H1 (cell line): ENCODE measurements around the gene UMAD1. TPM values are rescaled to one million over a fixed set of nuclear protein-coding genes. Genes with fewer than 3 reads are reported as not detected.

Experiments used
- CTCF ChIA-PET: fragments of 300-600 bp; sonication (Branson Sonifier 250); formaldehyde crosslinking; loops from one replicate; lab custom pipeline; 2021; ENCODE audit not compliant: partially characterized antibody; lab: Charles Lee
- POLR2A ChIA-PET: fragments of 300-600 bp; sonication (Branson Sonifier 250); formaldehyde crosslinking; loops from one replicate; lab custom pipeline; 2021; ENCODE audit warnings: inconsistent platforms; ENCODE audit not compliant: partially characterized antibody; lab: Charles Lee
- DNase-seq, 2 experiments: peaks; one replicate each; pipeline versions ENCODE4 v3.0.0 to v3.0.0-alpha.2; 2010 to 2022; ENCODE audit warnings: low spot score in 2 of 2, low read depth in 1 of 2, mixed read lengths in 1 of 2
- FAIRE-seq: peaks from 2 replicates; lab custom pipeline; 2011; peaks lifted over from hg19 to GRCh38; lab: Jason Lieb, UNC
- H2AFZ ChIP-seq: 2 replicates; pipeline ENCODE4 v1.8.1; 2012; ENCODE audit warnings: low read length, inconsistent platforms
- H2AK5ac ChIP-seq: 2 replicates; pipeline ENCODE4 v1.6.1; 2013; ENCODE audit warnings: low read depth, low read length
- H2BK120ac ChIP-seq: replicated peaks from 2 replicates; pipeline ENCODE3; 2013; ENCODE audit warnings: low read depth, low read length, inconsistent platforms
- H2BK12ac ChIP-seq: 2 replicates; pipeline ENCODE4 v1.6.1; 2013; ENCODE audit warnings: low read depth, low read length
- H2BK15ac ChIP-seq: 2 replicates; pipeline ENCODE4 v1.6.1; 2013; ENCODE audit warnings: low read length
- H2BK20ac ChIP-seq: 2 replicates; pipeline ENCODE4 v1.6.1; 2013; ENCODE audit warnings: low read length
- H2BK5ac ChIP-seq: 2 replicates; pipeline ENCODE4 v1.6.1; 2013; ENCODE audit warnings: low read depth, low read length
- H3K14ac ChIP-seq: 2 replicates; pipeline ENCODE4 v1.6.1; 2013; ENCODE audit warnings: inconsistent platforms; ENCODE audit not compliant: insufficient read length
- H3K18ac ChIP-seq: 2 replicates; pipeline ENCODE4 v1.6.1; 2013; ENCODE audit warnings: low read length; ENCODE audit errors: extremely low read depth
- H3K23ac ChIP-seq: 2 replicates; pipeline ENCODE4 v1.6.1; 2013; ENCODE audit warnings: inconsistent platforms; ENCODE audit not compliant: insufficient read length
- H3K23me2 ChIP-seq: 2 replicates; pipeline ENCODE4 v1.6.1; 2013; ENCODE audit warnings: low read depth, low read length
- H3K27ac ChIP-seq: 2 replicates; pipeline ENCODE4 v1.6.1; 2011; ENCODE audit warnings: low read depth, low read length, inconsistent platforms
- H3K27me3 ChIP-seq, 4 experiments: replicated peaks in 1 of 4; 1 replicate in 1 of 4; 2 replicates in 3 of 4; pipeline versions ENCODE4 v1.6.1 to v1.8.1; 2011 to 2013; ENCODE audit warnings: low read length in 3 of 4, mild to moderate bottlenecking in 3 of 4, inconsistent platforms in 2 of 4, mixed read lengths in 2 of 4, moderate library complexity in 1 of 4; ENCODE audit not compliant: control insufficient read depth in 3 of 4, insufficient read depth in 3 of 4; ENCODE audit errors: extremely low read depth in 1 of 4
- H3K36me3 ChIP-seq, 4 experiments: 2 replicates each; pipeline versions ENCODE4 v1.6.1 to v1.8.1; 2011 to 2013; ENCODE audit warnings: mild to moderate bottlenecking in 4 of 4, low read length in 3 of 4, moderate library complexity in 2 of 4, control low read depth in 1 of 4, inconsistent platforms in 1 of 4; ENCODE audit not compliant: insufficient read depth in 4 of 4, control insufficient read depth in 2 of 4
- H3K4ac ChIP-seq: replicated peaks from 2 replicates; pipeline ENCODE3; 2013; ENCODE audit warnings: low read length, low read depth, mixed read lengths, inconsistent platforms; ENCODE audit not compliant: insufficient read length
- H3K4me1 ChIP-seq, 4 experiments: replicated peaks in 1 of 4; 1 replicate in 1 of 4; 2 replicates in 3 of 4; pipeline versions ENCODE4 v1.6.1 to v1.8.1; 2011 to 2013; ENCODE audit warnings: low read length in 3 of 4, inconsistent platforms in 2 of 4, mixed read lengths in 1 of 4; ENCODE audit not compliant: insufficient read depth in 4 of 4, control insufficient read depth in 3 of 4
- H3K4me2 ChIP-seq, 2 experiments: 2 replicates each; pipeline versions ENCODE4 v1.6.1 to v1.8.1; 2011 to 2013; ENCODE audit warnings: low read depth in 2 of 2, low read length in 2 of 2, control low read depth in 1 of 2, inconsistent platforms in 1 of 2, mild to moderate bottlenecking in 1 of 2; ENCODE audit not compliant: insufficient read depth in 1 of 2
- H3K4me3 ChIP-seq, 4 experiments: fragments of 200-600, 300-600 bp in 1 of 4; sonication (generic), shearing (Covaris generic), sonication (Bioruptor Twin) in 1 of 4; 2 replicates each; pipeline versions ENCODE4 v1.5.1 to v1.8.1; 2011 to 2016; ENCODE audit warnings: low read length in 4 of 4, low read depth in 3 of 4, control low read depth in 2 of 4, inconsistent platforms in 2 of 4, mild to moderate bottlenecking in 2 of 4, mixed read lengths in 1 of 4, moderate library complexity in 1 of 4; ENCODE audit not compliant: insufficient read depth in 2 of 4; ENCODE audit errors: extremely low read depth in 1 of 4
- H3K56ac ChIP-seq: replicated peaks from 2 replicates; pipeline ENCODE3; 2013; ENCODE audit warnings: low read depth, mild to moderate bottlenecking, mixed read lengths, low read length, inconsistent platforms; ENCODE audit not compliant: insufficient read length
- H3K79me1 ChIP-seq: 2 replicates; pipeline ENCODE4 v1.6.1; 2013; ENCODE audit warnings: low read depth, low read length, control low read depth
- H3K79me2 ChIP-seq, 2 experiments: 2 replicates each; pipeline versions ENCODE4 v1.6.1 to v1.8.1; 2012 to 2013; ENCODE audit warnings: low read length in 2 of 2, mild to moderate bottlenecking in 2 of 2, inconsistent platforms in 1 of 2; ENCODE audit not compliant: insufficient read depth in 2 of 2, control insufficient read depth in 1 of 2
- H3K9ac ChIP-seq, 4 experiments: replicated peaks in 1 of 4; 1 replicate in 1 of 4; 2 replicates in 3 of 4; pipeline versions ENCODE4 v1.6.1 to v1.8.1; 2011 to 2013; ENCODE audit warnings: low read depth in 3 of 4, low read length in 3 of 4, control low read depth in 2 of 4, mild to moderate bottlenecking in 2 of 4, moderate library complexity in 2 of 4, inconsistent platforms in 1 of 4; ENCODE audit errors: extremely low read depth in 1 of 4
- H3K9me3 ChIP-seq, 2 experiments: 2 replicates each; pipeline versions ENCODE4 v1.6.1 to v1.8.1; 2012 to 2013; ENCODE audit warnings: mild to moderate bottlenecking in 2 of 2, moderate library complexity in 2 of 2, control low read depth in 1 of 2, inconsistent platforms in 1 of 2, low read depth in 1 of 2, low read length in 1 of 2, mixed read lengths in 1 of 2; ENCODE audit not compliant: insufficient read depth in 2 of 2
- H4K20me1 ChIP-seq, 2 experiments: replicated peaks in 1 of 2; 2 replicates each; pipeline versions ENCODE3 to v1.8.1; 2011 to 2013; ENCODE audit warnings: inconsistent platforms in 2 of 2, low read length in 2 of 2, mild to moderate bottlenecking in 1 of 2; ENCODE audit not compliant: insufficient read depth in 2 of 2, control insufficient read depth in 1 of 2
- H4K5ac ChIP-seq: 2 replicates; pipeline ENCODE4 v1.6.1; 2013; ENCODE audit warnings: low read length, low read depth, mixed read lengths, inconsistent platforms; ENCODE audit not compliant: insufficient read length
- H4K8ac ChIP-seq: 2 replicates; pipeline ENCODE4 v1.8.0; 2013; ENCODE audit warnings: mild to moderate bottlenecking, moderate library complexity, low read length, inconsistent platforms; ENCODE audit not compliant: insufficient read depth; ENCODE audit errors: extremely low read depth
- H4K91ac ChIP-seq: replicated peaks from 2 replicates; pipeline ENCODE3; 2013; ENCODE audit warnings: low read length, mixed read lengths, inconsistent platforms; ENCODE audit not compliant: insufficient read length
- RNF2 ChIP-seq: fragments of 200-900, 300-1000 bp; sonication (generic); IDR thresholded peaks from 2 replicates; pipeline ENCODE4 v1.7.1; 2016; ENCODE audit warnings: borderline replicate concordance, low read depth, mild to moderate bottlenecking, antibody characterized with exemption, low read length; ENCODE audit not compliant: poor library complexity, severe bottlenecking; ENCODE audit errors: missing control alignments
- WGBS, 2 experiments: shearing (Covaris generic) in 1 of 2; methylation state at CpG; one replicate each; pipeline versions ENCODE4 v1.1.6 to v1.1.7; 2013 to 2015; ENCODE audit warnings: low lambda C conversion rate in 2 of 2, mixed read lengths in 2 of 2, inconsistent platforms in 1 of 2, low coverage in 1 of 2, missing lambda C conversion rate in 1 of 2; ENCODE audit not compliant: insufficient replicate concordance in 2 of 2, insufficient coverage in 1 of 2, insufficient read length in 1 of 2; ENCODE audit errors: extremely low coverage in 1 of 2, missing lambda C conversion rate in 1 of 2; 5-methylcytosine and 5-hydroxymethylcytosine counted together
- polyA plus RNA-seq, 7 experiments: library from polyadenylated mRNA; depleted of rRNA in 3 of 7; stranded (reverse) in 5 of 7; unstranded in 2 of 7; fragments of >200 nt in 5 of 7; fragments of 200-250 nt in 2 of 7; gene quantifications; 1 replicate in 5 of 7; 2 replicates in 1 of 7; 4 replicates in 1 of 7; pipeline versions ENCODE4 v1.2.1 to v1.2.3, GENCODE V29; 2011 to 2013; ENCODE audit warnings: missing spikeins in 2 of 7, mixed read lengths in 2 of 7
- total RNA-seq: library from RNA; stranded (reverse); fragmentation: NEBNext Ultra II Directional; extraction: Animal tissue kit (Norgen Biotek cat#: 25700); gene quantifications from 2 replicates; pipeline ENCODE4 v1.2.1, GENCODE V29; 2021

The UMAD1 gene
- total and polyA plus RNA-seq, 2 of the 8 experiments (the other 6 are each of a cell fraction or from before 2014, with no cell fraction given), result 10.4 to 12.3 TPM

DNA sequence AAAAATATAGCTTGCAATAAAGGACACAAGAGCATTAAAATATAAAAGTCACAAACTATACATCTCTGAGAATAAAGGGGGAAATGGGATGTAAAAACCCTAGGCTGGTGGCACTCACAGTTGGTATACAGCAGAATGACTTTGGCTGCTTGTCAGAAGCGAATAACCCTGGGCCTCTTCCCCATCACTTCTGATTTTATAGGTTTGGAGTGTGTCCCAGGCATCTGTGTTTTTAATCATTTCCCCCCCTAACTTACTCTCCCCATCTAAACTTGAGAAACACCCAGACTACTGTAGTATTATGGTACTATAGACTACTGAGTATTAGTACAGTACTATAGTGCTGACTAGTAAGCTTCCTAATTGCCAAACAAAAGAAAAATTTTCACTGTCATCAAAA lies 79.6 kb downstream of the UMAD1 start:
- Histone ChIP-seq H3K4me2 (no peak overlapping the region), H3K79me1 (no peaks in the 10 kb centered on the region), H2BK5ac (no peak overlapping the region), H3K56ac (no peak overlapping the region), H3K79me2 (no peaks in the 10 kb centered on the region), H3K23ac (no peak overlapping the region), H3K18ac (no peak overlapping the region), H3K36me3 (no peaks in the 10 kb centered on the region), H2BK12ac (no peak overlapping the region), H4K5ac (no peak overlapping the region), H2AFZ (no peak overlapping the region), H3K4me1 (no peaks in the 10 kb centered on the region), H3K9me3 (no peaks in the 10 kb centered on the region; a peak in 1 of 4 replicates), H3K9ac (no peak overlapping the region), H3K27me3 (no peaks in the 10 kb centered on the region), H4K8ac (no peak overlapping the region), H2BK20ac (no peak overlapping the region), H3K23me2 (no peaks in the 10 kb centered on the region), H4K20me1 (no peaks in the 10 kb centered on the region), H2AK5ac (no peak overlapping the region), H3K14ac (no peak overlapping the region), H4K91ac (no peak overlapping the region), H3K4ac (no peak overlapping the region), H2BK15ac (no peak overlapping the region), H3K27ac (no peak overlapping the region), H2BK120ac (no peak overlapping the region), H3K4me3 (no peak overlapping the region)
- no peak for TF ChIP-seq RNF2
- FAIRE-seq (no peak), DNase-seq (no peak)
- 88% methylated on average over 1 of the region's 1 CpG; no CpG with 5 or more reads in 1 of the 2 experiments for WGBS, 2 experiments
- POLR2A ChIA-PET, result interaction anchor here (1.8 kb wide), 1 partner anchor 54 kb away, joined by 3 read pairs; no protein-coding TSS in a partner anchor
- CTCF ChIA-PET, result interaction anchor here (0.7 kb wide), 1 partner anchor 29 kb away, joined by 3 read pairs; no protein-coding TSS in a partner anchor
